LNCaP clone FGC (cell line): Measurements from ENCODE around the gene CAMK2G.

Experiments used
- DNase-seq: peaks from one replicate; pipeline ENCODE4 v3.0.0-alpha.2; 2011; ENCODE audit warnings: low read depth
- H3K4me3 ChIP-seq: 2 replicates; pipeline ENCODE4 v1.5.1; 2011; ENCODE audit warnings: mild to moderate bottlenecking, low read depth, low read length, control low read depth
- CTCF ChIP-seq: IDR thresholded peaks from 2 replicates; pipeline ENCODE4 v1.5.1; 2012; ENCODE audit warnings: mild to moderate bottlenecking; ENCODE audit not compliant: control insufficient read depth, insufficient read depth; ENCODE audit errors: extremely low read depth

Gene CAMK2G

GRCh38 chr10:73785721-73786511 lies 88.4 kb downstream of the CAMK2G start:
- TF ChIP-seq CTCF = no peak
- DNase-seq = peak; percentile 28
- H3K4me3 ChIP-seq = peak overlapping the region; percentile 89

- peak within 1 kb of the TSS; percentile 89 for H3K4me3 ChIP-seq
- TF ChIP-seq CTCF = no peak
- peak; percentile 87 for DNase-seq
Measured at GRCh38 chr10:73785211-73785720, 89.1 kb downstream of the CAMK2G start, which contains the start of gene ZSWIM8. Gene ZSWIM8 (plus strand): TSS chr10:73785606. CDS start chr10:73785879, 273 bp downstream.

- no peak for TF ChIP-seq CTCF
- H3K4me3 ChIP-seq = peak overlapping the region; percentile 98
- no peak for DNase-seq
Measured at GRCh38 chr10:73782749-73783085, 91.6 kb downstream of the CAMK2G start.

- no peak for TF ChIP-seq CTCF
- peak; percentile 72 for DNase-seq
- peak within 1 kb of the TSS; percentile 98 for H3K4me3 ChIP-seq
Measured at GRCh38 chr10:73781879-73782748, 92.2 kb downstream of the CAMK2G start, which contains the start of gene CHCHD1. Gene CHCHD1 (plus strand): TSS chr10:73782048. CDS start chr10:73782076, 28 bp downstream.

- H3K4me3 ChIP-seq = peak overlapping the region; percentile 98
- no peak for DNase-seq
- no peak for TF ChIP-seq CTCF
Measured at GRCh38 chr10:73781548-73781878, 92.8 kb downstream of the CAMK2G start.

GRCh38 chr10:73780966-73781365 lies 93.4 kb downstream of the CAMK2G start:
- DNase-seq = no peak
- no peak for TF ChIP-seq CTCF
- H3K4me3 ChIP-seq = peak overlapping the region; percentile 98
